MM.1S (cell line): ENCODE results near the gene SLC17A7.

Experiments
- CTCF ChIP-seq: fragments of 300-600 bp; sonication (generic); IDR thresholded peaks from 2 replicates; pipeline ENCODE4 v1.5.1; 2016; ENCODE audit warnings: antibody characterized with exemption, low read length, mixed read lengths
- EZH2 ChIP-seq: fragments of 300-600 bp; sonication (generic); optimal IDR thresholded peaks from 2 replicates; pipeline ENCODE3; 2017; ENCODE audit warnings: low read depth, mild to moderate bottlenecking, antibody characterized with exemption, low read length, mixed read lengths
- EZH2phosphoT487 ChIP-seq: fragments of 300-600 bp; sonication (generic); IDR thresholded peaks from 2 replicates; pipeline ENCODE4 v1.6.1; 2018; ENCODE audit warnings: antibody characterized with exemption, low read length

GRCh38 chr19:49417088-49417487 is 24.2 kb downstream of the SLC17A7 start:
- TF ChIP-seq CTCF: no peak
- no peak for TF ChIP-seq EZH2
- no peak for TF ChIP-seq EZH2phosphoT487
